ENCODE data around the gene SCOC. TPM values are rescaled to one million over a fixed set of nuclear protein-coding genes. Genes with fewer than 3 reads are reported as not detected.

The SCOC gene
- total and polyA plus RNA-seq, 4 donors, result 38.5 to 101 (median 47.5) TPM

- H3K4me3 ChIP-seq (ENCODE audit: low read length in 2 of 2), result no peak overlapping the region
- intact Hi-C loops (cut with DNase I), result no loop called here
- H3K9me3 ChIP-seq (ENCODE audit: control insufficient read depth, low read length), result no peaks in the 10 kb centered on the region
- H3K27me3 ChIP-seq (ENCODE audit: control insufficient read depth in 1 of 2, insufficient read depth in 2 of 2, low read length in 1 of 2), result no peaks in the 10 kb centered on the region
- no peak overlapping the region for H3K27ac ChIP-seq (ENCODE audit: low read depth in 1 of 2, low read length in 2 of 2)
- ATAC-seq (ENCODE audit: low FRiP score) (no peak), DNase-seq (no peak)
- H3K36me3 ChIP-seq (ENCODE audit: control insufficient read depth in 1 of 2, insufficient read depth in 2 of 2, low read length in 1 of 2), result no peaks in the 10 kb centered on the region
- H3K4me1 ChIP-seq (ENCODE audit: control insufficient read depth in 1 of 2, insufficient read depth in 2 of 2, low read length in 2 of 2), result no peaks in the 10 kb centered on the region
These were observed 49.7 kb downstream of the SCOC start for GRCh38 chr4:140423106-140423505.

- no peaks in the 10 kb centered on the region for H3K36me3 ChIP-seq (ENCODE audit: control insufficient read depth in 1 of 2, insufficient read depth in 2 of 2, low read length in 1 of 2)
- no peaks in the 10 kb centered on the region for H3K9me3 ChIP-seq (ENCODE audit: control insufficient read depth, low read length)
- H3K4me1 ChIP-seq (ENCODE audit: control insufficient read depth in 1 of 2, insufficient read depth in 2 of 2, low read length in 2 of 2), result no peaks in the 10 kb centered on the region
- no peak overlapping the region for H3K27ac ChIP-seq (ENCODE audit: low read depth in 1 of 2, low read length in 2 of 2)
- ATAC-seq (ENCODE audit: low FRiP score) (peak; percentile 44), DNase-seq (no peak)
- WGBS, 2 donors, result 12% methylated on average over 23 of the region's 23 CpGs
- H3K4me3 ChIP-seq (ENCODE audit: low read length in 2 of 2), result no peak overlapping the region
- H3K27me3 ChIP-seq (ENCODE audit: control insufficient read depth in 1 of 2, insufficient read depth in 2 of 2, low read length in 1 of 2), result peaks cover 0 to 1% of the 10 kb centered on the region in 2 donors
- intact Hi-C loops (cut with DNase I), result no loop called here
These were observed 53.2 kb downstream of the SCOC start for GRCh38 chr4:140426610-140427105.

GRCh38 chr4:140427106-140427918 is 53.9 kb downstream of the SCOC start, which contains the start of gene CLGN:
CLGN (minus strand) TSS chr4:140427648; CDS start chr4:140413078, 14,570 bp downstream.
- no peaks in the 10 kb centered on the region for H3K9me3 ChIP-seq (ENCODE audit: control insufficient read depth, low read length)
- H3K4me3 ChIP-seq (ENCODE audit: low read length in 2 of 2), result peak within 1 kb of the TSS; percentile 35 to 55
- peaks cover 0 to 1% of the 10 kb centered on the region in 2 donors for H3K27me3 ChIP-seq (ENCODE audit: control insufficient read depth in 1 of 2, insufficient read depth in 2 of 2, low read length in 1 of 2)
- intact Hi-C loops (cut with DNase I), result no loop called here
- no peak within 1 kb of the TSS for H3K27ac ChIP-seq (ENCODE audit: low read depth in 1 of 2, low read length in 2 of 2)
- 1% methylated on average over 67 to 73 of the region's 73 CpGs for WGBS, 2 donors
- ATAC-seq (ENCODE audit: low FRiP score) (peak; percentile 79), DNase-seq (peak; percentile 58 to 88)
- H3K36me3 ChIP-seq (ENCODE audit: control insufficient read depth in 1 of 2, insufficient read depth in 2 of 2, low read length in 1 of 2), result no peaks in the 10 kb centered on the region
- no peaks in the 10 kb centered on the region for H3K4me1 ChIP-seq (ENCODE audit: control insufficient read depth in 1 of 2, insufficient read depth in 2 of 2, low read length in 2 of 2)

GRCh38 chr4:140427919-140428471 is 54.5 kb downstream of the SCOC start:
- intact Hi-C loops (cut with DNase I), result no loop called here
- Histone ChIP-seq H3K27ac (ENCODE audit: low read depth in 1 of 2, low read length in 2 of 2) (no peak overlapping the region), H3K9me3 (ENCODE audit: control insufficient read depth, low read length) (no peaks in the 10 kb centered on the region), H3K27me3 (ENCODE audit: control insufficient read depth in 1 of 2, insufficient read depth in 2 of 2, low read length in 1 of 2) (peaks cover 0 to 1% of the 10 kb centered on the region in 2 donors), H3K36me3 (ENCODE audit: control insufficient read depth in 1 of 2, insufficient read depth in 2 of 2, low read length in 1 of 2) (no peaks in the 10 kb centered on the region), H3K4me1 (ENCODE audit: control insufficient read depth in 1 of 2, insufficient read depth in 2 of 2, low read length in 2 of 2) (no peaks in the 10 kb centered on the region), H3K4me3 (ENCODE audit: low read length in 2 of 2) (peak overlapping the region in 1 of 2 donors; percentile 35)
- WGBS, 2 donors, result 61 to 63% methylated on average over 7 of the region's 7 CpGs
- ATAC-seq (ENCODE audit: low FRiP score) (no peak), DNase-seq (no peak)

Other genes with a start within 250 kb of the SCOC start
- 10 to 100 TPM in 1 of 2 donors, 1 to 10 TPM in 1; 8.3 to 10.5 TPM for gene MAML3, start 219.5 kb upstream of the SCOC start, total RNA-seq
- gene MAML3, start 219.5 kb upstream of the SCOC start, polyA plus RNA-seq, result 1 to 10 TPM in 1 of 2 donors, under 1 TPM in 1; 0.79 to 1.5 TPM
- under 1 TPM in 1 of 2 donors, not detected in 1; 0.21 TPM for gene CLGN, start 54.0 kb downstream of the SCOC start, total RNA-seq
- gene CLGN, start 54.0 kb downstream of the SCOC start, polyA plus RNA-seq, result not detected
- gene MGAT4D, start 124.6 kb downstream of the SCOC start, total RNA-seq, result not detected
- gene MGAT4D, start 124.6 kb downstream of the SCOC start, polyA plus RNA-seq, result not detected
- gene ELMOD2, start 150.5 kb downstream of the SCOC start, total RNA-seq, result 10 to 100 TPM; 23.0 to 25.7 TPM
- gene ELMOD2, start 150.5 kb downstream of the SCOC start, polyA plus RNA-seq, result 10 to 100 TPM in 1 of 2 donors, 1 to 10 TPM in 1; 7.9 to 16.8 TPM
- gene UCP1, start 195.3 kb downstream of the SCOC start, total RNA-seq, result not detected
- not detected for gene UCP1, start 195.3 kb downstream of the SCOC start, polyA plus RNA-seq

Measured in aorta (tissue), 5 donors.